Putamen (tissue), 1 donor: Measurements from ENCODE around the gene MVD.
"Not testable (repeated sequence)": the region's sequence is repeated elsewhere in the genome, so short reads cannot be mapped to it uniquely, and the experiment has no call there.

Experiments used
- DNase-seq: peaks from one replicate; pipeline ENCODE4 v3.0.0-alpha.2; 2016; ENCODE audit warnings: low spot score

Gene MVD

GRCh38 chr16:88681709-88682451, 19.0 kb upstream of the MVD start:
- DNase-seq = peak; percentile 62

GRCh38 chr16:88681084-88681680, 18.3 kb upstream of the MVD start:
- DNase-seq = no peak

GRCh38 chr16:88680554-88681083, 17.7 kb upstream of the MVD start:
- DNase-seq = no peak

- no peak for DNase-seq
These were observed 15.5 kb upstream of the MVD start for GRCh38 chr16:88678224-88678979.

GRCh38 chr16:88677721-88678120, 14.8 kb upstream of the MVD start:
- no peak for DNase-seq

GRCh38 chr16:88676502-88677242, 13.8 kb upstream of the MVD start:
- DNase-seq = no peak

- no peak for DNase-seq
These were observed 11.0 kb upstream of the MVD start for GRCh38 chr16:88673716-88674379.

- no peak for DNase-seq
These were observed 9.9 kb upstream of the MVD start for GRCh38 chr16:88672776-88673175.

GRCh38 chr16:88671806-88672205, 8.9 kb upstream of the MVD start:
- no peak for DNase-seq

GRCh38 chr16:88669980-88670379, 7.1 kb upstream of the MVD start:
- no peak for DNase-seq

GRCh38 chr16:88669493-88669892, 6.6 kb upstream of the MVD start:
- DNase-seq = not testable (repeated sequence)

GRCh38 chr16:88667461-88667860, 4.6 kb upstream of the MVD start:
- no peak for DNase-seq

GRCh38 chr16:88665570-88665969, 2.7 kb upstream of the MVD start:
- DNase-seq = no peak

- no peak for DNase-seq
These were observed 2.3 kb upstream of the MVD start for GRCh38 chr16:88665148-88665547.

GRCh38 chr16:88662222-88662842, 559 bp downstream of the MVD start:
- no peak for DNase-seq

- no peak for DNase-seq
These were observed 1.4 kb downstream of the MVD start for GRCh38 chr16:88661468-88661867.

GRCh38 chr16:88659160-88659559, 3.7 kb downstream of the MVD start:
- DNase-seq = no peak

GRCh38 chr16:88658714-88659113, 4.2 kb downstream of the MVD start:
- DNase-seq = no peak

GRCh38 chr16:88657371-88657770, 5.5 kb downstream of the MVD start:
- no peak for DNase-seq

GRCh38 chr16:88656291-88656980, 6.5 kb downstream of the MVD start:
- no peak for DNase-seq
